Activated T-helper 1 cell treated with anti-CD3 and anti-CD28 coated beads, Interleukin-12 subunit alpha, Interleukin-12 subunit beta, Interleukin-2, Interleukin-4 antibody, amounts not matched to agents 30 ng/mL and 10 ng/mL and 1 ng/mL, durations not matched to agents 14 hours and 24 hours and 36 hours (primary cell): ENCODE measurements around the gene NTMT2. TPM values are rescaled to one million over a fixed set of nuclear protein-coding genes. Genes with fewer than 3 reads are reported as not detected.

Experiments used
- DNase-seq: peaks from one replicate; pipeline ENCODE4 v3.0.0; 2021; ENCODE audit warnings: low spot score
- H3K27ac Mint-ChIP-seq: one replicate; pipeline ENCODE4 v1.8.0; 2021; ENCODE audit warnings: mild to moderate bottlenecking, mixed read lengths
- H3K27me3 Mint-ChIP-seq: one replicate; pipeline ENCODE4 v1.8.0; 2022; ENCODE audit warnings: mild to moderate bottlenecking, moderate library complexity, mixed read lengths; ENCODE audit not compliant: insufficient read depth
- H3K36me3 Mint-ChIP-seq: one replicate; pipeline ENCODE4 v1.8.0; 2021; ENCODE audit warnings: low read depth, mixed read lengths
- H3K4me1 Mint-ChIP-seq: one replicate; pipeline ENCODE4 v1.8.0; 2021; ENCODE audit warnings: low read depth, mixed read lengths
- H3K4me3 Mint-ChIP-seq: one replicate; pipeline ENCODE4 v1.8.0; 2021; ENCODE audit warnings: mild to moderate bottlenecking, moderate library complexity, mixed read lengths
- H3K9me3 Mint-ChIP-seq: one replicate; pipeline ENCODE4 v1.8.0; 2021; ENCODE audit warnings: mixed read lengths
- intact Hi-C: fragments of 100-400 bp; cut with micrococcal nuclease; formaldehyde crosslinking; loops from one replicate; pipeline ENCODE4 v1.15.1; 2024
- total RNA-seq: library from RNA; stranded (reverse); gene quantifications from 2 replicates; pipeline ENCODE4 v1.2.3, GENCODE V29; 2022

NTMT2 gene
- total RNA-seq, 1 donor from 2014 or later: not detected

DNA sequence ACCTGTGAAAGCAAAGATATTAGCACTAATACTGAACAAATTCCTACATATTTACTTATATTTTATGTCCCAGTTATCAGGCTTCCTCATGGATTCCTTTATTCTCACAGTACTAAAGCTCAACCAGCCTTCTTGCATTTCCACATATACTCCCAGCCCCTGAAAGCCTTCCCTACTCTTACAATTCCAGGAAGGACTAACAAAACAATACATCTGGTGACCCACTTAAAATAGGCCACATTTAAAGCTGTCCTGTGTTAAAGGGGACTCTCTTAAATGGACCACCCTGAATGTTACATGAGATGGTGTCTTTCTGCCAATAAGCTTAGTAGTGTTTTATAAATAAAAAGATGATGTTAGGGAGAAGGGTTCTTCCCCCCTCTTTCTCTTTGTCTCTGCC lies 54.4 kb downstream of the NTMT2 start:
- H3K4me3 Mint-ChIP-seq: no peak overlapping the region
- intact Hi-C loops: no loop called here
- H3K9me3 Mint-ChIP-seq: no peaks in the 10 kb centered on the region
- H3K27me3 Mint-ChIP-seq: no peaks in the 10 kb centered on the region
- DNase-seq: no peak
- no peak overlapping the region for H3K27ac Mint-ChIP-seq
- no peaks in the 10 kb centered on the region for H3K4me1 Mint-ChIP-seq
- no peaks in the 10 kb centered on the region for H3K36me3 Mint-ChIP-seq

GRCh38 chr1:170200621-170201397 lies 55.0 kb downstream of the NTMT2 start:
- no peaks in the 10 kb centered on the region for H3K9me3 Mint-ChIP-seq
- no peak for DNase-seq
- no peaks in the 10 kb centered on the region for H3K4me1 Mint-ChIP-seq
- no peaks in the 10 kb centered on the region for H3K27me3 Mint-ChIP-seq
- H3K4me3 Mint-ChIP-seq: no peak overlapping the region
- intact Hi-C loops: no loop called here
- H3K36me3 Mint-ChIP-seq: no peaks in the 10 kb centered on the region
- H3K27ac Mint-ChIP-seq: no peak overlapping the region

- peaks cover 7% of the 10 kb centered on the region for H3K9me3 Mint-ChIP-seq
- H3K36me3 Mint-ChIP-seq: no peaks in the 10 kb centered on the region
- DNase-seq: no peak
- no peaks in the 10 kb centered on the region for H3K4me1 Mint-ChIP-seq
- no peaks in the 10 kb centered on the region for H3K27me3 Mint-ChIP-seq
- no peak overlapping the region for H3K27ac Mint-ChIP-seq
- intact Hi-C loops: no loop called here
- no peak overlapping the region for H3K4me3 Mint-ChIP-seq
Observed at GRCh38 chr1:170203693-170204092, 57.9 kb downstream of the NTMT2 start.

DNA sequence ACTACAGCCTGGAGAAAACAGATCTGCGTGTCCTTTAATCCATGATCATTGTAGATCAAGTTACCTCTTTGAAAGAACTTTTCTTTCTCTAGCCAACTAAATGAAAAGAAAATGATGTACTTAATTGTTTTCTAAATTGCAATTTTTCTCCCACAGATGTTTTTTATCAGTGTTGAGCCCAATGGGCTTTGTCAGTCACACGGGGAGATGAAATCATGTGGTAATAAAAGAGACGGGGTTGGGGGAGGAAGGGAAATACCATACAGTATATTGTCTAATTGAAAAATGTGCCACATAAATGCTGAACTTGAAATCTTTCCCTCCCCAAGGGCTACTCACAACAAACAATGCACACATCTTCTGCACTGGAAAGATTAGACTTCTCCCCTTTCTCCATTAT lies 58.4 kb downstream of the NTMT2 start:
- Mint-ChIP-seq H3K27ac (no peak overlapping the region), H3K36me3 (no peaks in the 10 kb centered on the region), H3K27me3 (no peaks in the 10 kb centered on the region), H3K4me3 (no peak overlapping the region), H3K4me1 (no peaks in the 10 kb centered on the region), H3K9me3 (peaks cover 7% of the 10 kb centered on the region)
- intact Hi-C loops: no loop called here
- no peak for DNase-seq

DNA sequence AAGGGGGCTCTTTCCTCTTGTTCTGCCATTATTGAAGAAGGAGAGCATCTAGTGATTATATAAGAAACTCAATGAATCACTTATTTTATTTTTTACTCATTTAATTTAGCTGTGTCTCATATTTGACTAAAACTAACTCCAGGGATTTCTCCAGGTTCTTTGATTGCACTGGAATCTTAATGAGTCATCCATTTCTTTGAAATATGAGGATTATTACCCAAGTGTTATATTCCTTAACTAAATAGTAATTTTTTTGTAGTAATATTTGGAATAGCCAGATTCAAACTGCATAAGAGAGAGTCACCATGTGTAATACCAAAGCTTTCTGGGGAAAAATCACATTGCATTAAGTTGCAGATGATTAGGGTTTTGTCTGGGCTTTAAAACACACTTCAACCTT lies 59.5 kb downstream of the NTMT2 start:
- peaks cover 7% of the 10 kb centered on the region for H3K9me3 Mint-ChIP-seq
- intact Hi-C loops: no loop called here
- no peak for DNase-seq
- no peaks in the 10 kb centered on the region for H3K27me3 Mint-ChIP-seq
- H3K36me3 Mint-ChIP-seq: no peaks in the 10 kb centered on the region
- H3K4me1 Mint-ChIP-seq: no peaks in the 10 kb centered on the region
- no peak overlapping the region for H3K4me3 Mint-ChIP-seq
- H3K27ac Mint-ChIP-seq: no peak overlapping the region

GRCh38 chr1:170209125-170209524 lies 63.4 kb downstream of the NTMT2 start:
- no peak overlapping the region for H3K4me3 Mint-ChIP-seq
- no peaks in the 10 kb centered on the region for H3K36me3 Mint-ChIP-seq
- peaks cover 7% of the 10 kb centered on the region for H3K9me3 Mint-ChIP-seq
- no peaks in the 10 kb centered on the region for H3K4me1 Mint-ChIP-seq
- H3K27me3 Mint-ChIP-seq: peaks cover 5% of the 10 kb centered on the region
- no peak overlapping the region for H3K27ac Mint-ChIP-seq
- intact Hi-C loops: no loop called here
- DNase-seq: no peak

- DNase-seq: no peak
- Mint-ChIP-seq H3K36me3 (no peaks in the 10 kb centered on the region), H3K4me1 (no peaks in the 10 kb centered on the region), H3K9me3 (peaks cover 7% of the 10 kb centered on the region), H3K27me3 (peaks cover 10% of the 10 kb centered on the region), H3K27ac (no peak overlapping the region), H3K4me3 (no peak overlapping the region)
- intact Hi-C loops: no loop called here
Observed at GRCh38 chr1:170210142-170210541, 64.4 kb downstream of the NTMT2 start.

DNA sequence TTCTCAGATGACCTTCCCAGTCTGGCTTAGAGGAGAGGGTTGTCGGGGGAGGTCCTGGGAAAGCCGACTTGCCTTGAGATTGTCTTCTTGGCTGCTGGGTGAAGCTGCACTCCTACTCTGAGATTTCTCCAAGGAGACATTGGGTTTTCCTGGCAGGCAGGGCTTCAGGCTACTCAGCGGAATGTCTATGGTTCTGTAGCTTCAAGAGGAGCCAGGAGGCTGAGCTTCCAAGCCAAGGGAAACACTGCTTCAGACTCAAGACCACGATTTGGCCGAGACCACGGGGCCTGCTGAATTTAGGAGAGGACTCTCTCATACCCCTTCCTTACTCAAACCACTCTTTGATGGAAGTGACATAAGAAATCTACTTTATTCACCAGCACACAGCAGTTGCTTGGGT lies 67.8 kb downstream of the NTMT2 start:
- DNase-seq: no peak
- H3K27me3 Mint-ChIP-seq: peaks cover 10% of the 10 kb centered on the region
- no peak overlapping the region for H3K27ac Mint-ChIP-seq
- no peaks in the 10 kb centered on the region for H3K36me3 Mint-ChIP-seq
- intact Hi-C loops: no loop called here
- no peak overlapping the region for H3K4me3 Mint-ChIP-seq
- H3K9me3 Mint-ChIP-seq: no peaks in the 10 kb centered on the region
- H3K4me1 Mint-ChIP-seq: no peaks in the 10 kb centered on the region

GRCh38 chr1:170214117-170215032 lies 68.6 kb downstream of the NTMT2 start:
- no peak for DNase-seq
- intact Hi-C loops: no loop called here
- no peak overlapping the region for H3K27ac Mint-ChIP-seq
- H3K4me1 Mint-ChIP-seq: no peaks in the 10 kb centered on the region
- H3K9me3 Mint-ChIP-seq: no peaks in the 10 kb centered on the region
- no peaks in the 10 kb centered on the region for H3K36me3 Mint-ChIP-seq
- peaks cover 10% of the 10 kb centered on the region for H3K27me3 Mint-ChIP-seq
- H3K4me3 Mint-ChIP-seq: no peak overlapping the region

GRCh38 chr1:170215072-170215885 lies 69.5 kb downstream of the NTMT2 start:
- Mint-ChIP-seq H3K9me3 (no peaks in the 10 kb centered on the region), H3K27ac (no peak overlapping the region), H3K36me3 (no peaks in the 10 kb centered on the region), H3K4me1 (no peaks in the 10 kb centered on the region), H3K27me3 (peaks cover 10% of the 10 kb centered on the region), H3K4me3 (no peak overlapping the region)
- DNase-seq: no peak
- intact Hi-C loops: no loop called here

- Mint-ChIP-seq H3K4me3 (no peak overlapping the region), H3K9me3 (no peaks in the 10 kb centered on the region), H3K27me3 (peaks cover 9% of the 10 kb centered on the region), H3K27ac (no peak overlapping the region), H3K4me1 (no peaks in the 10 kb centered on the region), H3K36me3 (no peaks in the 10 kb centered on the region)
- no peak for DNase-seq
- intact Hi-C loops: no loop called here
Observed at GRCh38 chr1:170217517-170218256, 71.9 kb downstream of the NTMT2 start.

DNA sequence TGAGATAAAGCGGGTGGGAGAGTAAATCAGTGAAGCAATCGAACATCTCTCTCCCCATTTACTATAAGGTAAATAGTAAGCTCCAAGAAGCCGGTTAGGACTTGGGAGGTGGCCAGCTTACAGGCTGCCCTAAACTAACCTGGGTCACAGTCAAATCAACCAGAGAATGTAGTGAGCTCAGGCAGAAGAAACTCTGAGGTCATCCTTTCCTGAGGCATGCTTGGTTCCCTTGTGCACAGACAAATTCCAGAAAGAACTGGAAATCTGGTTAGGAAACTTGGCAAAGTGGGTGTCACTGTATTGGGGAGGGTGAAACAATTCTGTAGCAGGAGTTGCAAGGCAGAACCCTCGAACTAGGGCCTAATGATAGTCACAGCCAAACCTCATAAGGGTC lies 72.5 kb downstream of the NTMT2 start:
- Mint-ChIP-seq H3K27ac (no peak overlapping the region), H3K9me3 (no peaks in the 10 kb centered on the region), H3K4me3 (no peak overlapping the region), H3K27me3 (peaks cover 6% of the 10 kb centered on the region), H3K36me3 (no peaks in the 10 kb centered on the region), H3K4me1 (no peaks in the 10 kb centered on the region)
- intact Hi-C loops: no loop called here
- DNase-seq: no peak
